Stimulated activated CD8-positive, alpha-beta memory T cell treated with anti-CD3 and anti-CD28 coated beads, Interleukin-7, amount 100 ng/mL, for 1 hour (primary cell): ENCODE results near the gene CFAP46.

Experiments used
- DNase-seq, 2 donors: peaks; one replicate each; pipeline ENCODE4 v3.0.0-alpha.2; 2020; ENCODE audit warnings: low read depth in 2 of 2

Gene CFAP46

DNA sequence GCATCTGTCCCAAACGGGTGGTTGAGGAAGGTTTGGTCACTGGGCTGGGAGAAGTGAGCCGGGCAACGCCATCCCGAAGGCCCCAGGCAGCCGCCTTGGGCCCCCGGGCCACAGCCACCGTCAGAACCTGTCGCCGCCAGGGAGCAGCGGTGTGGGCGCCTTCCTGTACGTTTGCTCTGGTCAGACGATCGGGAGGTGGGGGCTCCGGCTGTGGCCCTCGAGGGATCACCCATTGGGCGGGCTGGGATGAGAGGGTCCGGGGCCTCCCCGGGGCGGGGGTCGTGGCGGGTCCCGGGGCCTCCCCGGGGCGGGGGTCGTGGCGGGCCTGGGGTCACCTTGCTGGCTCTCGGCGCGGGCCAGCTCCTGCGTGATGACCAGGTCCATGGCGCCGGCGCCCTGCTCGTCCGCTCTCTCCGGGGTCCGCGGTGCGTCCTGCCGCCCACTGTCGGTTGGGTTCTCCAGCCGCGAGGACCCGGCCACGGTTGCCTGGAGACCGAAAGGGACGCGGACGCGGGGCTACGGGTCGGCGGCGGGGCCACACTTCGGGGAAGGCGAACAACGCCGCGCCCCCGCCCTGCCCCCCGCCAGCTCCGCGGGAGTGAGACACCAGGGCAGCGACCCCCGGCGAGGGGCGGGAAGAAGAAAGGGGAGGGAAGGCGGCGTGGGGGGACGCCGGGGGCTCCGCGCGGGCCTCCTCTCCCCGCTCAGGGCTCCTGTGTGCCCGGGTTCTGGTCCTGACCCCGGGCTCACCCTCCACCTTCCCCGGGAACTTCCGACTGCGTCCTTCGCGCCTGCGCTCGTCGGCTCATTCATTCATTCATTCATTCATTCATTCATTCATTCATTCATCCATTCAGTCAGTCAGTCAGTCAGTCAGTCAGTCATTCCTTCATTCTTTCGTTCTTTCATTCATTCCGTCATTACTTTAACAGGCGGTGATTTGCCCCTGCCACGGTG lies at the start of gene CFAP46:
Gene CFAP46 (minus strand): TSS at position 470 of the 957 bp plus-strand sequence. CDS start 86 bp downstream, at position 384.
- no peak for DNase-seq

DNA sequence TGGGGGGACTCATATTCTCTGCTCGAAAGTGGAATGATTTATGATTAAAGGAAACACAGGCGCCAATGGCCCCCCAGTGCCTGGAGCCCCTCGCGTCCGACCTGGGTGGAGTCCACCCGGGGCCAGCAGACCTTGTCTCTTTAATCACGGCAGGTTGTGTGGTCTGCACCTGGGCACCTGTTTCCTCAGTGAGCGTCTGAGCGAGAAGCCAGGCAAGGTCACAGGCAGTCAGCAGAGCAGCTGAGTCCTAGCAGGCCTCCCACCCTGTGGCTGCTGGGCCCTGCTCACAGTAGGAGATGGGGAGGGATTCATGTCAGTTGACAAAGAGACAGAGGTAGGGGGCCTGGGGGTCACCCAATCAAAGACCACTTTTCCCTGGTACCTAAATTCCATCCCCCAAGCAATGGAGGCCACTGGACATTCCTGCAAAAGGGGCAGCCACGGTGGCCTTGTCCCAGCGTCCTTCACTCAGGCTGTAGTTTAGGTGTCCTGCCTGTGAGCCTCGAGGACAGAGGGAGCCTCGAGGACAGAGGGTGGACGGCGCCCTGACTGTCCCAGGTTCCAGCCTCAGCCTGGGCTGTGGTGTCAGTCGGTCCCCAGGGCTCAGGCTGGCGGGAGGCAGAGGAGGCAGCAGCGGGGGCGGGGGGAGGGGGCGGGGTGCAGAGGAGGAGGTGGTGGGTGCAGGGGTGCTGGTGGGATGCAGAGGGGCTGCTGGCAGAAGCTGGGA lies 49.5 kb upstream of the CFAP46 start:
- no peak for DNase-seq

DNA sequence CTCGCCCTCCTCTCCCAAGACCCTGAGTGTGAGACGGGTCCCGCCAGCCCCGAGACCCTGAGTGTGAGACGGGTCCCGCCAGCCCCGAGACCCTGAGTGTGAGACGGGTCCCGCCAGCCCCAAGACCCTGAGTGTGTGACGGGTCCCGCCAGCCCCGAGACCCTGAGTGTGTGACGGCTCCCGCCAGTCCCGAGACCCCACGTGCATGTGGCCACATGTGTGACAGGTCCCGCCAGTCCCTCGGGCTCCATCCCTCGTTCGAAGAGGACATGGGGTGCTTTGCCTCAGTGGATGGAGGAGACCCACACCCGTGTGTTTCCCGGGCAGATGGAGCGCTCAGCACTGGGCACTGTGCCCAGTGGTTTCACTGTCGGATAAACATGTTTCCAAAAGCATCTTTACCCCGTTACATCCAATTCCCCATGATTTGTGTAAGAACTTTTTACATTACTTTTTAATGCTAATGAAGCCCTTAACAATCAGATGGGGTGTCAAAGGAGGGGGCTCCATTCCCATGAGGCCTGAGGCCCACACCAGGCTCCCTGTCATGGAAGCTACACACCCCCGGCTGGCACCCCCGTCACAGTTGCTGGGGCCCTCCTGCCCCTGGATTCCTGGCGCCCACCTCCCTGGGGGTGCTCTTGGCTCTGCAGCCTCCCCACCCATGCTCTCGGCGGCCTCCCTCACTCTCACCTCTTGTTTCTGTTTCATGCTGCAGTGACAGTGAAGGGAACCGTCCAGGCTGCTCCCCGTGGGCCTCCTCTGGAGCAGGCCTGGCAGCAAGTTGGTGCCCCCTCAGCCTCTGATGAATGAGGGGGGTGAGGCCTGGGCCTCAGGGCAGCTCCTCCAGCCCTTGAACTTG lies 48.5 kb upstream of the CFAP46 start:
- DNase-seq: no peak

DNA sequence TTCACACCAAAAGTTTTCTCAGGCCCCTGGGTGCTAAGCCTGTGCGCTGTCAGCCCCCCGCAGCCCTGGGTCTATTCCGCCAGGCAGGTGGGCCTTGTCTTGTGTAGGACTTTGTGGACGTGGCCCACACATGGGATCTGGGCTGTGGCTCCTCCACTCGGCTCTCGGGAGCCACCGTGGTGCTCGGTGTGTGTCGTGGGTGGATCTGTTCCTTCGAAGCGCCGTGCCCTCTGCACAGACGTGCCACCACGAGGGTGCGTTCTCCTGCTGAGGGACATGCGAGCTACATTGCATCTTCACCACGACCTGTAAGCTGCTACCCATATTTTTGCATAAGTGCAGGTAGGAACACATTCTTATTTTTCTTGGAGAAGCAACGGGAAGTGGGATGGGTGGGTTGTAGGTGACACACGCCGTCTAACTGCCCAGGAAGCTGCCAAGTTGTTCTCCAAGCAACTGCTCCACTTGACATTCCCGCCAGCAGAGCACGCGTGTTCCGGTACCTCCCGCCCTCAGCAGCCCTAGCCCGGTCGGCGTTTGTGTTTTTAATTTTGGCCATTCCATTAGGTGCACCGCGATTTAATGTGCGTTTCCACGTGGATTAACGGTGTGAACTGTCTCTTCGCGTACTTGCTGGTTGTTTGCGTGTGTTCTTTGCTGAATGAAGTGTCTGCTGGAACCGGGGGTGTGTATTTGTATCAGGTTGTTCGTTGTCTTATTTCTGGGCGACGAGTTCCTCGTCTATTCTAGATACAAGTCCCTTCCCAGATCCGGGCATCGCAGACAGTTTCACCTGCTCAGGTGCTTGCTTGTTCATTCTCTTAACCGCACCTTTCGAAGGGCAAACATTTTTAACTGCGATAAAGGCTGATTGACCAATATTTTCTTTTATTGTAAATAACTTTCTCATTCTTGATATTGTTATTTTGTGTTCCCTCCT lies 47.4 kb upstream of the CFAP46 start:
- no peak for DNase-seq

GRCh38 chr10:132988988-132989387 lies 46.6 kb upstream of the CFAP46 start:
- no peak for DNase-seq

GRCh38 chr10:132987671-132988571 lies 45.6 kb upstream of the CFAP46 start:
- no peak for DNase-seq

DNA sequence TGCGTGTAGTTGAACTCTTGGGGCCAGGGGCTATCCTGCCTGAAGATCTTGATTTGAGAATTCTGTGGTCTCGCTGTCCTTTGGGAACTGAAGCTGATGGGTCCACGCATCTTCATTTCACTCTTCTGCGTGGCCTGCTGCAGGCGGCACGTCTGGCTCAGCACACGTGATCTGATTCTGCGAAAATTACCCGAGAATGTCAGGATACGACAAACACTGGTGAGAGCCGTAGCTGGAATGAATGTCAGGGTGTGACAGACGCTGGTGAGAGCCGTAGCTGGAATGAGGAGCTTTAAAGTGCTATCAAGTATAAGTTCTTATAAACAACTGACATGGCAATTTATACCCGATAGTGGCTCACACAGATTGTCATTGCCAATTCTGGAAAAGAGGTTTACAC lies 44.6 kb upstream of the CFAP46 start:
- no peak for DNase-seq

DNA sequence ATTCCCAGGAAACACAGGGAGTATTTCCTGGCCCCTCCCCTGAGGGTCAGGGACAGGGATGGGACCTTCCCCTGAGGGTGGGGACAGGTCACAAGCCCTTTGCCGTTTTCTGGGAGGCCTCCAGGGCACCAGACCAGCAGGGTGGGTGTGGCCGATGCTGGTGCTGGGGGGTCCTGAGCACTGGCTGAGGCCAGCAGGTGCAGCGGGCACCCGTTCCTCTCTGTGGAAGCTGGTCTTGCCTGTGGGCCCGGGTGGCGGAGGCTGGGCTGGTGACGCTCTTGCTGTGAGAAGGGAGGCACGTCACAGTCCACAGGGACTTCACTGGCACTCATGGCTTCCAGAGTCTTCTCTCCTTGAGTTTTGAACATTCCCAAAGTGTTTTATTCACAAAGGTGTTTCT lies 44.2 kb upstream of the CFAP46 start:
- DNase-seq: no peak

GRCh38 chr10:132986076-132986475 lies 43.7 kb upstream of the CFAP46 start:
- DNase-seq: no peak

- no peak for DNase-seq
Observed at GRCh38 chr10:132985546-132985900, 43.2 kb upstream of the CFAP46 start.

DNA sequence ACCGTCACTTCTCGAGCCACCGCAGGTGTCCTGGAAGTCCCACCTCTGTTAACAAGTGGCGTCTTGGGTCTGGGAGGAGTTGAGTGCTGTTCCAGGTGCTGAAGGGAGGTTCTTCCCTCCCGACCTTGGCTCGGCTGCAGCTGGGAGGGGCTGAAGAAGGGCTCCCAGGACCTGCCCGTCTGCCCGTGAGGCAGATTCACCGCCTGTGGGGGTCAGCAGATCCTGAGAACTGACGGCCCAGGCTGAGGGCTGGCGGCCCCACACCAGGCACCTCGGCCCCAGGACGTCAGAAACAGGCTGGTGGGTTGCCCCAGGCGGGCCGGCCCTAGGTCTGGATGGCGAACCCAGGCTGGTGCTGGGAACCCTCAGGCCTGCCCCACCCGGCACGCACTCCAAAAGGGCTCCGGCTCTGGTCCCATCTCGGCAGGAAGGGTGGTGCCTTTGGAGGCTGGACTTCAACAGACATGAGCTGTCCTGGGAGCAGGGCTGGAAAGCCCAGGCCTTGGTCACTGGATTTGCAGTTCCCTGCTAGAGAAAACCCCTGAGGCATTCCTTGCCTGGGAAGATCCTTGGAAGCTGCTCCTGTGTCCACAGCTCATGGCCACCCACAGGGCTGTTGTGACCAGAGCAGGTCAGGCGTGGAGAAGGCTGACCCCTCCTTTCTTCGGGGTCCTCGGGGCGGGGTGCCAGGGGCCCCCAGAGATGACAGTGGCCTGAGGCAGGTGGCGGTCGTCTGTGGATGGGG lies 42.6 kb upstream of the CFAP46 start:
- no peak for DNase-seq

GRCh38 chr10:132984008-132984295 lies 41.6 kb upstream of the CFAP46 start:
- DNase-seq: no peak

DNA sequence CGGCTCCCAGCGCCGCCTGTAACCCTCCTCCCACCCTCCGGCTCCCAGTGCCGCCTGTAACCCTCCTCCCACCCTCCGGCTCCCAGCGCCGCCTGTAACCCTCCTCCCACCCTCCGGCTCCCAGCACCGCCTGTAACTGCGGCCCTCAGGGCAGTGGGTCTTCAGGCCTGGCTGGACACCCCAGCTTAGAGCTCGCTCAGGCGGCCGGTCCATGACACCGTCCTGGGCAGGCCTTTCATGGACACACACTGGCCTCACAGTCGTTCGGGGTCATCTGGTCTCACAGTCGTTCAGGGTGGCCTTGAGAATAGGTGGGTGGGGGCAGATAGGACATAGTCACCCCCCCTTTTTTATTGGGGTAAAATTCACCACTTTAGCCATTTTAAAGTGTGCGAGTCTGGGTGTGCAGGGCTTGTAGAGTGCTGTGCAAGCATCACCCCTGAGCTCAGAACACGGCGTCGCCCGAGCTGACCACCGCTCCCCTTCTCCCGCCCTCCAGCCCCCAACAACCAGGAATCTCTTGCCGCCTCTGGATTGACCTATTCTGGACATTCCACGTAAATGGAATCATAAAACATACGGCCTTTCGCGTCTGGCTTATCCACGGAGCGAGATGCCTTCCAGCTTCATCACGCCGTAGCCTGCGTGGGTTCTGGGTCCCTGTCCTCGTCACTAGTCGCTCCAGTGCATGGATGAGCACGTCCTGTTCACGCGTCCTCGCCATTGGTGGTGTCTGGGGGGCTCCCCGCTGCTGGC lies 41.1 kb upstream of the CFAP46 start:
- DNase-seq: no peak

DNA sequence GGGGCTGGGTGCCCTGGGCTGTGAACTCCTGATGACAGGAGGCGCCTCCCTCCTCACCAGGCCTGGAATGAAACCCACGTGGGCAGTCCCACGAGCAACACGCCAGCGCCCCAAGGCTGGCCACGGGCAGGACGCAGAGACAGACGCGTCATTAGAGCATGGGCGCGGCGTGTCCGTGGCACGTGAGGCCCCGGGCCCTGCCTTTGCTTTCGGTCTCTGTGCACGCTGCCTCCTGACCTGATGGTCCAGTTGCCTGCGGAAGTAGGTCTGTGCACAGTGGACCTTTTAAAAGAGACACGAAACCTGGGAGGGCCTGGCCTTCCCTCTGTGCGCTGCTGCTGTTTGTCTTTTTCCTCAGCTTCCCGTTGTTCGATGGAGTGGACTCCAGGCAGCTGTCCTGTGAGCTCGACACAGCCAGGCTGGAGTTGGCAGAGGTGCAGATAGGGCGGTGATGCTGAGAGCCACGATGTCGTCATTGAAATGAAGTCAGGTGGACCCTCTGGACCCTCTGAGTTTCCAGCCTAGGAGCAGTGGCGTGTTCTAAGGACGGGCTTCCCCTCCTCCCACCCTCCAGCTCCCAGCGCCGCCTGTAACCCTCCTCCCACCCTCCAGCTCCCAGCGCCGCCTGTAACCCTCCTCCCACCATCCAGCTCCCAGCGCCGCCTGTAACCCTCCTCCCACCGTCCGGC lies 40.1 kb upstream of the CFAP46 start:
- no peak for DNase-seq

DNA sequence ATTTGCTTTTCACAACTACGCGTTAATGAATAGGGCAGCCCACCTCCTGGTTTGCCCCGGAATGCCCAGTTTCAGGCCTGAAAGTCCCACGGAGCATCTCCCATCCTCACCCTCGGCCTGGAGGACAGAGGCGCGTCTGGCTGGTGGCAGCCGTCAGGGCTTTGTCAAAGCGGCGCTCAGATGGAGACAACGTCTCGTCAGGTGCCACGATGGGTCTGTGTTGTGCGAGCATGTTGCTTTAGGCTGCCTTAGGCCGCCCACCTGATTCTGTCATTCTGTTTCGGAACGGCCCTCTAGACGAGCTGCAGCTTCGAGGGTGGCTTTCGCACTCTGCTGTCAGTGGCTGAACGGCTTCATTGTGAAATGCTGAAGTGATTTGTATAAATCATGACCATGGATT lies 39.4 kb upstream of the CFAP46 start:
- DNase-seq: no peak

GRCh38 chr10:132981173-132981555 lies 38.8 kb upstream of the CFAP46 start:
- no peak for DNase-seq

DNA sequence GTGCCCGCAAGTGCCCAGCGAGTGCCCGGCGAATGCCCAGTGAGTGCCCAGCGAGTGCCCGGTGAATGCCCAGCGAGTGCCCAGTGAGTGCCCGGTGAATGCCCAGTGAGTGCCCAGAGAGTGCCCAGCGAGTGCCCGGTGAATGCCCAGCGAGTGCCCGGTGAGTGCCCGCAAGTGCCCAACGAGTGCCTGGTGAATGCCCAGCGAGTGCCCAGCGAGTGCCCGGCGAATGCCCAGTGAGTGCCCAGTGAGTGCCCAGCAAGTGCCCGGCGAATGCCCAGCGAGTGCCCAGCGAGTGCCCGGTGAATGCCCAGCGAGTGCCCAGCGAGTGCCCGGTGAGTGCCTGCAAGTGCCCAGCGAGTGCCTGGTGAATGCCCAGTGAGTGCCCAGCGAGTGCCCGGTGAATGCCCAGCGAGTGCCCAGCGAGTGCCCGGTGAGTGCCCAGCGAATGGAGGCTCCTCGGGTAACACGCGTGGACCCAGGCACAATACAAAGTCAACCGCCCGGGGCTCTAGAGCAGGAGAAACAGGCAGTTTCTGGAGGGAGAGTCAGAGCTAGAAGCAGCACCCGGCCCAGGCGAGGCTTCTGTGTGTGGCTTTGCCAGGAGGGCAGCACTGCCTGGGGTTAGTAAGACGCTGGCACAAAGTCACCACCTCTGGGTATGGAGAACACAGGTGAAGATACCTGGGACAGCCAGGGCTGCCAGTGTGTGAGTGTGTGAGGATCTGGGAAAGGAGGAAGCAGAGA lies 38.2 kb upstream of the CFAP46 start:
- DNase-seq: no peak
